ENCODE measurements around the gene CUEDC1. TPM values are rescaled to one million over a fixed set of nuclear protein-coding genes. Genes with fewer than 3 reads are reported as not detected.

Gene CUEDC1
- polyA plus RNA-seq, 2 of the 4 experiments (the other 2 are of a cell fraction) = 44.3 to 90.6 TPM

DNA sequence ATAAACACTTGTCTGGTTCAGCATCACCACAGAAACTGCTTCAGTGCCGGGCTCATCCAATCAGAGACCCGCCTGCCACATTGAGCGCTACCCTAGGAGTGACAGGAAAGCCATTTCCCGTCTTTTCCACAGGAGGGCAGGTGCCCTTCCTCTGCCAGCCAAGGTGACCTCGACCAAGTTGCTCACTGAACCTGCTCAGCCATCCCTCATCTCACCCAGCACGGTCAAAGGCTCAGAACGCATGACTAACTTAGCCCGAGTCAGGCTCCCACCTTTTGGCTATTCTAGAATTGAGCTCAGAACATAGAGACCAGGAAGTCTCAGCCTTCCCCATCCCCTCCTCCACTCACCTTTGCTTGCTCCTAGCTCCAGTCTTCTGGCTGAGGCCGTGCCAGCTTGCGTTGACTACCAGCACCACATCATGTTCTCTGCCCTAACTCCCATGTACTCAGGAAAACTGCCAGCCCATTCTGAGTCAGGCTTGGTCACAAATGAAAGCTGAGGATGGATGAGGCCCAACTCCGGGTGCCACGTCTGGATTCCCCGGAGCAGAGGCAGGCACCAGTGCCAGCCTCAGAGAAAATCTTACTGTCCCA, 121.0 kb downstream of the CUEDC1 start:
- POLR2A ChIA-PET = interaction anchor here (1.3 kb wide), 1 partner anchor 249 kb away, joined by 4 read pairs; the partner anchor contains the start of gene DYNLL2
- DNase-seq (ENCODE audit: low read depth in 1 of 2, low spot score in 1 of 2) (no peak), FAIRE-seq (no peak), ATAC-seq (peak; percentile 59 to 75)
- Histone ChIP-seq H3K9me3 (no peaks in the 10 kb centered on the region), H3K4me2 (no peak overlapping the region), H3K27ac (peak overlapping the region in 1 of 2 experiments; percentile 39; a peak in 1 of 6 replicates), H3K4me1 (peaks cover 17% of the 10 kb centered on the region; the same call in 1 of the 3 replicates), H3K4me3 (no peak overlapping the region)
- WGBS (ENCODE audit: missing lambda C conversion rate) = 61% methylated on average over 13 of the region's 13 CpGs
- CTCF ChIA-PET = interaction anchor here (0.6 to 6.3 kb wide), 78 partner anchors 11 to 730 kb away, joined by 3 to 150 read pairs (median 6); partner anchors contain the start of genes MRPS23 and SRSF1
- TF ChIP-seq ZSCAN20 (CRISPR knock-in tag; IDR thresholded peaks at IDR 0.05) (no peak), ESRRA (IDR thresholded peaks at IDR 0.05; ENCODE audit: borderline replicate concordance, low read length) (peak; percentile 62; the same call in 1 of the 2 replicates), SMC3 (IDR thresholded peaks at IDR 0.05) (peak; percentile 27; the same call in 1 of the 3 replicates)

DNA sequence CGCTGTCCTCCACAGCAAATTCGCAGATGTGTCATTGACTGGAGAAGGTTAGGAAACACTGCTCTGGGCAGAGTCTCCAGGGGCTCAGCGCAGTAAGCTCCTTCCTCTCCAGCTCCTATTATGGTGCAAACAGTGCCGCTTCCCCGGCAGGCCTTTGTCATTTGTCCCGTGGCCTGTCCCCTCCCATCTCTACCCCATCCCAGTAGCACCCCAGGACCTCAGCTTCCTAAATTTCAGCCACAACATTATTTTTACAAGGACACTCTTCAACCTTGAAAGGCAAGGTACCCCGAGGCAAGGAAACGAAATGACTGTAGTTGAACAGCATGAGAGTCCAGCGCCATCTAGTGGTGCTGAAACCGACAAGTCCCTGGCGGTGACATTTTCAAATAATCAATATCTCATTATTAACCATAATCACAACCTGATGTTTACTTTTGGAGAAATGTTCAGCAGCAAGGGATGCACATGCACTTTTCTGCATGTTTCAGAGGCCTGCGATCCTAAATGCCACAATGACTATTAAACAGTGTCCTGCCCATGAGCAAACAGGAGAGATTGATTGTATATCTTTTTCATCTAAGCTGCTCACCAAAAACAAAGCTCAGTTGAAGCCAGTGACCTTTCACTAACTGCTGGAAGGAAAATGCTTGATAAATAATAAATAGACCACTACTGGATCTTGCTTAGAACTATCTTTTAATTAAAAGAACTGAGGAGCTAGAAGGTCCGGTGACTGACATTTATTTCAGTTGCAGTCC, 121.9 kb downstream of the CUEDC1 start:
- ATAC-seq (peak; percentile 71 to 79; a peak in 5 of 6 replicates), DNase-seq (ENCODE audit: low read depth in 1 of 2, low spot score in 1 of 2) (peak; percentile 59 to 68), FAIRE-seq (peak; percentile 83)
- TF ChIP-seq CBX8 (IDR thresholded peaks at IDR 0.05) (no peak), ZC3H11A (IDR thresholded peaks at IDR 0.05) (no peak), HOXB5 (CRISPR knock-in tag; IDR thresholded peaks at IDR 0.05) (no peak), HOXA7 (CRISPR knock-in tag; IDR thresholded peaks at IDR 0.05) (no peak), ELK1 (IDR thresholded peaks at IDR 0.05; ENCODE audit: low read depth, low read length) (no peak), RAD21 (conservative IDR thresholded peaks at IDR 0.05 in 1 of 2, IDR thresholded peaks at IDR 0.05 in 1 of 2) (peak; percentile 86 to 88), HOXB13 (CRISPR knock-in tag; IDR thresholded peaks at IDR 0.05; ENCODE audit: low read depth) (no peak), ESRRA (IDR thresholded peaks at IDR 0.05; ENCODE audit: borderline replicate concordance, low read length) (0 out of 2 replicates have a peak, but pooled peaks have one; percentile 10), TP53 (CRISPR knock-in tag; IDR thresholded peaks at IDR 0.05) (no peak), RFX5 (IDR thresholded peaks at IDR 0.05) (no peak), SMC3 (IDR thresholded peaks at IDR 0.05) (peak; percentile 89)
- TF ChIP-seq, protein P1, sequence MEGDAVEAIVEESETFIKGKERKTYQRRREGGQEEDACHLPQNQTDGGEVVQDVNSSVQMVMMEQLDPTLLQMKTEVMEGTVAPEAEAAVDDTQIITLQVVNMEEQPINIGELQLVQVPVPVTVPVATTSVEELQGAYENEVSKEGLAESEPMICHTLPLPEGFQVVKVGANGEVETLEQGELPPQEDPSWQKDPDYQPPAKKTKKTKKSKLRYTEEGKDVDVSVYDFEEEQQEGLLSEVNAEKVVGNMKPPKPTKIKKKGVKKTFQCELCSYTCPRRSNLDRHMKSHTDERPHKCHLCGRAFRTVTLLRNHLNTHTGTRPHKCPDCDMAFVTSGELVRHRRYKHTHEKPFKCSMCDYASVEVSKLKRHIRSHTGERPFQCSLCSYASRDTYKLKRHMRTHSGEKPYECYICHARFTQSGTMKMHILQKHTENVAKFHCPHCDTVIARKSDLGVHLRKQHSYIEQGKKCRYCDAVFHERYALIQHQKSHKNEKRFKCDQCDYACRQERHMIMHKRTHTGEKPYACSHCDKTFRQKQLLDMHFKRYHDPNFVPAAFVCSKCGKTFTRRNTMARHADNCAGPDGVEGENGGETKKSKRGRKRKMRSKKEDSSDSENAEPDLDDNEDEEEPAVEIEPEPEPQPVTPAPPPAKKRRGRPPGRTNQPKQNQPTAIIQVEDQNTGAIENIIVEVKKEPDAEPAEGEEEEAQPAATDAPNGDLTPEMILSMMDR (IDR thresholded peaks at IDR 0.05) = peak; percentile 99
- ChIA-PET POLR2A (interaction anchor here (0.6 to 1.3 kb wide), 2 partner anchors 140 to 250 kb away, joined by 4 read pairs; partner anchors contain the start of gene DYNLL2), CTCF (interaction anchor here (0.6 to 6.3 kb wide), 115 partner anchors 10 to 754 kb away, joined by 3 to 150 read pairs (median 4); partner anchors contain the start of genes CCDC182, MRPS23, SRSF1 and VEZF1)
- Histone ChIP-seq H3K4me1 (peaks cover 14% of the 10 kb centered on the region; the same call in 1 of the 3 replicates), H3K4me3 (no peak overlapping the region), H3K4me2 (0 out of 3 replicates have a peak overlapping the region, but pooled peaks have one; percentile 13), H3K9me3 (no peaks in the 10 kb centered on the region), H3K27ac (peak overlapping the region in 1 of 2 experiments; percentile 46; a peak in 3 of 6 replicates)
- WGBS (ENCODE audit: missing lambda C conversion rate) = 39% methylated on average over 13 of the region's 13 CpGs

- Histone ChIP-seq H3K27ac (peak overlapping the region in 1 of 2 experiments; percentile 46; a peak in 3 of 6 replicates), H3K4me2 (no peak overlapping the region), H3K4me1 (peaks cover 13% of the 10 kb centered on the region; the same call in 1 of the 3 replicates), H3K9me3 (no peaks in the 10 kb centered on the region), H3K4me3 (no peak overlapping the region)
- ChIA-PET POLR2A (no interaction called here), CTCF (interaction anchor here (0.6 to 6.3 kb wide), 89 partner anchors 10 to 753 kb away, joined by 3 to 150 read pairs (median 5); partner anchors contain the start of genes CCDC182, MRPS23, SRSF1 and VEZF1)
- no peak for ATAC-seq
- DNase-seq (ENCODE audit: low read depth in 1 of 2, low spot score in 1 of 2) = no peak
- 62% methylated on average over 12 of the region's 12 CpGs for WGBS (ENCODE audit: missing lambda C conversion rate)
- FAIRE-seq = no peak
- TF ChIP-seq, protein P2, sequence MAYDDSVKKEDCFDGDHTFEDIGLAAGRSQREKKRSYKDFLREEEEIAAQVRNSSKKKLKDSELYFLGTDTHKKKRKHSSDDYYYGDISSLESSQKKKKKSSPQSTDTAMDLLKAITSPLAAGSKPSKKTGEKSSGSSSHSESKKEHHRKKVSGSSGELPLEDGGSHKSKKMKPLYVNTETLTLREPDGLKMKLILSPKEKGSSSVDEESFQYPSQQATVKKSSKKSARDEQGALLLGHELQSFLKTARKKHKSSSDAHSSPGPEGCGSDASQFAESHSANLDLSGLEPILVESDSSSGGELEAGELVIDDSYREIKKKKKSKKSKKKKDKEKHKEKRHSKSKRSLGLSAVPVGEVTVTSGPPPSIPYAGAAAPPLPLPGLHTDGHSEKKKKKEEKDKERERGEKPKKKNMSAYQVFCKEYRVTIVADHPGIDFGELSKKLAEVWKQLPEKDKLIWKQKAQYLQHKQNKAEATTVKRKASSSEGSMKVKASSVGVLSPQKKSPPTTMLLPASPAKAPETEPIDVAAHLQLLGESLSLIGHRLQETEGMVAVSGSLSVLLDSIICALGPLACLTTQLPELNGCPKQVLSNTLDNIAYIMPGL (CRISPR knock-in tag; IDR thresholded peaks at IDR 0.05; ENCODE audit: borderline replicate concordance) = no peak
- TF ChIP-seq RARB (CRISPR knock-in tag; IDR thresholded peaks at IDR 0.05) (no peak), NR3C1 (IDR thresholded peaks at IDR 0.05) (no peak), RFX5 (IDR thresholded peaks at IDR 0.05) (no peak), HOXA7 (CRISPR knock-in tag; IDR thresholded peaks at IDR 0.05) (no peak), CHD4 (IDR thresholded peaks at IDR 0.05; ENCODE audit: borderline replicate concordance) (no peak), RNF2 (IDR thresholded peaks at IDR 0.05; ENCODE audit: borderline replicate concordance, low read depth) (no peak), EHMT2 (IDR thresholded peaks at IDR 0.05; ENCODE audit: low read depth) (no peak), RCOR1 (IDR thresholded peaks at IDR 0.05; ENCODE audit: low read depth, low read length) (no peak), CBX8 (IDR thresholded peaks at IDR 0.05) (no peak), TFCP2L1 (CRISPR knock-in tag; IDR thresholded peaks at IDR 0.05) (no peak)
- TF ChIP-seq, protein P3, sequence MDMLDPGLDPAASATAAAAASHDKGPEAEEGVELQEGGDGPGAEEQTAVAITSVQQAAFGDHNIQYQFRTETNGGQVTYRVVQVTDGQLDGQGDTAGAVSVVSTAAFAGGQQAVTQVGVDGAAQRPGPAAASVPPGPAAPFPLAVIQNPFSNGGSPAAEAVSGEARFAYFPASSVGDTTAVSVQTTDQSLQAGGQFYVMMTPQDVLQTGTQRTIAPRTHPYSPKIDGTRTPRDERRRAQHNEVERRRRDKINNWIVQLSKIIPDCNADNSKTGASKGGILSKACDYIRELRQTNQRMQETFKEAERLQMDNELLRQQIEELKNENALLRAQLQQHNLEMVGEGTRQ (IDR thresholded peaks at IDR 0.05) = no peak
Measured at GRCh38 chr17:57832314-57833178, 122.7 kb downstream of the CUEDC1 start.
